ENCODE results near the gene SCN10A.
A peak's percentile ranks its signal among the peaks of the same experiment; 100 is the strongest.

SCN10A gene

GRCh38 chr3:38816026-38816425 lies at the start of gene SCN10A:
TSS of gene SCN10A (minus strand) at chr3:38816217. CDS start at chr3:38794010, 22,207 bp downstream.
- no peak for DNase-seq (ENCODE audit: low read depth in 2 of 2)

- DNase-seq (ENCODE audit: low read depth in 2 of 2), result no peak
These were observed 37.0 kb upstream of the SCN10A start for GRCh38 chr3:38853011-38853410.

GRCh38 chr3:38843898-38844297 lies 27.9 kb upstream of the SCN10A start:
- no peak for DNase-seq (ENCODE audit: low read depth in 2 of 2)

GRCh38 chr3:38842266-38842965 lies 26.4 kb upstream of the SCN10A start:
- no peak for DNase-seq (ENCODE audit: low read depth in 2 of 2)

- no peak for DNase-seq (ENCODE audit: low read depth in 2 of 2)
These were observed 25.0 kb upstream of the SCN10A start for GRCh38 chr3:38840987-38841386.

- no peak for DNase-seq (ENCODE audit: low read depth in 2 of 2)
These were observed 21.3 kb upstream of the SCN10A start for GRCh38 chr3:38837358-38837757.

- DNase-seq (ENCODE audit: low read depth in 2 of 2), result no peak
These were observed 20.5 kb upstream of the SCN10A start for GRCh38 chr3:38836561-38836960.

- no peak for DNase-seq (ENCODE audit: low read depth in 2 of 2)
These were observed 19.9 kb upstream of the SCN10A start for GRCh38 chr3:38835939-38836338.

- no peak for DNase-seq (ENCODE audit: low read depth in 2 of 2)
These were observed 18.7 kb upstream of the SCN10A start for GRCh38 chr3:38834717-38835116.

- peak; percentile 34 to 44 for DNase-seq (ENCODE audit: low read depth in 2 of 2)
These were observed 18.1 kb upstream of the SCN10A start for GRCh38 chr3:38834110-38834509.

GRCh38 chr3:38829404-38829803 lies 13.4 kb upstream of the SCN10A start:
- no peak for DNase-seq (ENCODE audit: low read depth in 2 of 2)

- no peak for DNase-seq (ENCODE audit: low read depth in 2 of 2)
These were observed 12.7 kb upstream of the SCN10A start for GRCh38 chr3:38828681-38829080.

GRCh38 chr3:38827791-38828190 lies 11.8 kb upstream of the SCN10A start:
- no peak for DNase-seq (ENCODE audit: low read depth in 2 of 2)

- DNase-seq (ENCODE audit: low read depth in 2 of 2), result no peak
These were observed 10.0 kb upstream of the SCN10A start for GRCh38 chr3:38826001-38826400.

- no peak for DNase-seq (ENCODE audit: low read depth in 2 of 2)
These were observed 8.3 kb upstream of the SCN10A start for GRCh38 chr3:38824349-38824748.

GRCh38 chr3:38823722-38824121 lies 7.7 kb upstream of the SCN10A start:
- DNase-seq (ENCODE audit: low read depth in 2 of 2), result no peak

GRCh38 chr3:38823186-38823585 lies 7.2 kb upstream of the SCN10A start:
- DNase-seq (ENCODE audit: low read depth in 2 of 2), result no peak

GRCh38 chr3:38811822-38812221 lies 4.2 kb downstream of the SCN10A start:
- DNase-seq (ENCODE audit: low read depth in 2 of 2), result no peak

GRCh38 chr3:38805765-38806386 lies 10.1 kb downstream of the SCN10A start:
- DNase-seq (ENCODE audit: low read depth in 2 of 2), result peak; percentile 2 to 8

GRCh38 chr3:38805004-38805403 lies 11.0 kb downstream of the SCN10A start:
- DNase-seq (ENCODE audit: low read depth in 2 of 2), result no peak

- DNase-seq (ENCODE audit: low read depth in 2 of 2), result no peak
These were observed 15.5 kb downstream of the SCN10A start for GRCh38 chr3:38800511-38800910.

GRCh38 chr3:38793721-38794120 lies 22.3 kb downstream of the SCN10A start:
- no peak for DNase-seq (ENCODE audit: low read depth in 2 of 2)

- DNase-seq (ENCODE audit: low read depth in 2 of 2), result no peak
These were observed 23.0 kb downstream of the SCN10A start for GRCh38 chr3:38792983-38793382.

GRCh38 chr3:38782148-38782547 lies 33.9 kb downstream of the SCN10A start:
- no peak for DNase-seq (ENCODE audit: low read depth in 2 of 2)

Data from stimulated activated CD8-positive, alpha-beta memory T cell treated with anti-CD3 and anti-CD28 coated beads, Interleukin-15, amount 100 ng/mL, for 48 hours (primary cell).